ENCODE measurements around the gene MED20. TPM values are rescaled to one million over a fixed set of nuclear protein-coding genes. Genes with fewer than 3 reads are reported as not detected.

Gene MED20
- total RNA-seq, 1 donor from 2014 or later = 28.9 TPM

DNA sequence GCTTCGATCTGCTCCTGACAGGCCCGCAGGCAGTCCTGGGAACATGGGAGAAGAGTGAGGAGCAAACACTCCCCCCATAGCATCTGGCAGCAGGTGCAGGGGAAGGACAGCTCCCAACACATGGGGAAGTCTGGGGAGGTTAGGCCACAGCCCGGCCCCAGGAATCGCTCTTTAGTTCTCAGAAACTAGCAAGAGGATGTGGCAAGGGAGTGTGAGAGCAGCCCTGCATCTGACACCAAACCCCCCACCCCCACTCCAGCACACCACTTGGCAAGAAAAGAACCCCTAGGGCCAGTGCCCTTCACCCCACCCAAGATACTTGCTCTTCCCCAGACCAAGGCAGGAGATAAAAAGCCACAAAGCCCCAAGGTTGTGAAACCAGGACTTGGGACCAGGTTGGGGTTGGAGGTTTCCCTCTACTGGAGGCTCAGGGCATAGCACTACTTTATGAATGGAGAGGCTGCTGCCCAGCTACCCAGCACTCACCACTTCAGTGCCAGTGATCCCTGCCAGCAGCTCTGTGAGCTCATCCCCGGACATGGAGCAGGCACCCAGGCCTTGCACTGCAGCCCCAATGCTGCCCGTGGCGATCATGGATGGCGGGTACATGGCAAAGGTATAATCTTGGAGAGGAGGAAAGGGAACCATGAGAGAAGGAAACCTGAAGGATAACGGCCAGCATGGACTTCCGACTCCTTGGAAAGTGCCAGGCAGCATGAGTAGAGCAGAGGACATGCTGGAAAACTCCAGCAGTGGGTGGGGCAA, 15.3 kb upstream of the MED20 start:
- Mint-ChIP-seq H3K9me3 (ENCODE audit: unreplicated experiment) (no peaks in the 10 kb centered on the region), H3K27me3 (ENCODE audit: low read depth, unreplicated experiment) (no peaks in the 10 kb centered on the region), H3K4me3 (ENCODE audit: unreplicated experiment) (peak overlapping the region; percentile 66), H3K4me1 (ENCODE audit: low read depth, unreplicated experiment) (peaks cover 27% of the 10 kb centered on the region), H3K27ac (ENCODE audit: unreplicated experiment) (no peak overlapping the region), H3K36me3 (ENCODE audit: low read depth, unreplicated experiment) (peaks cover 13% of the 10 kb centered on the region)
- Histone ChIP-seq H3K79me2 (ENCODE audit: insufficient read depth, low read length) (peaks cover 44% of the 10 kb centered on the region), H4K20me1 (ENCODE audit: insufficient read depth, low read length) (peaks cover 81% of the 10 kb centered on the region), H3K9ac (ENCODE audit: low read length) (no peak overlapping the region), H3K36me3 (ENCODE audit: insufficient read depth, low read length) (peaks cover 35% of the 10 kb centered on the region), H3K27ac (ENCODE audit: low read depth, low read length) (no peak overlapping the region), H3K4me3 (ENCODE audit: insufficient read depth, low read depth, low read length) (no peak overlapping the region), H3K4me1 (ENCODE audit: insufficient read depth, low read length) (peaks cover 16% of the 10 kb centered on the region), H3K9me3 (ENCODE audit: insufficient read depth, low read depth, low read length) (no peaks in the 10 kb centered on the region), H3K4me2 (ENCODE audit: low read length) (peak overlapping the region; percentile 36), H3K27me3 (ENCODE audit: insufficient read depth, low read length) (no peaks in the 10 kb centered on the region), H2AFZ (ENCODE audit: low read depth, low read length) (no peak overlapping the region)
- no peak for FAIRE-seq
- DNase-seq (ENCODE audit: low read depth) = peak; percentile 72
- no peak for TF ChIP-seq EZH2 (IDR thresholded peaks at IDR 0.05; ENCODE audit: insufficient read depth, low read length)
- TF ChIP-seq CTCF (IDR thresholded peaks at IDR 0.05; ENCODE audit: insufficient read depth, low read depth, low read length) = peak; percentile 81

DNA sequence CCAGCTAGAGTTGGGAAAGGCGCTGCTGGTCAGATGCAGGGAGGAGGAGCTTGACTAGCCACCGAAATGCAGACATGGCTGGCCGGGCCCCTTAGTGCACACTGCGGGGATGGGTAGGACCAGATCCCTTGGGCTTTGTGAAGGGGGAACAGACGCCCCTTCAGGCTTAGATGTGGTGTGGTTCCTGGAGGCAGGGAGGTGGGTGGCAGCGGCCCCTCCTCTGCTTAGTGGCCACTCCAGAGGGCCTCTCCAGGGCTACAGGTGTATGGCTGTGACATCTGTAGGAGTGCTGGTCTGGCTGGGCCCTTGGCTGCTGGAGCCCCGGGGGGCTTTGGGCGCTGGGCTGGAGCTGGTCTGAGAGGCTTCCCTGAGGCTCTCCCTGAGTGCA, 14.7 kb upstream of the MED20 start:
- Histone ChIP-seq H3K9ac (ENCODE audit: low read length) (no peak overlapping the region), H3K4me2 (ENCODE audit: low read length) (no peak overlapping the region), H3K4me3 (ENCODE audit: insufficient read depth, low read depth, low read length) (no peak overlapping the region), H4K20me1 (ENCODE audit: insufficient read depth, low read length) (peaks cover 87% of the 10 kb centered on the region), H3K27me3 (ENCODE audit: insufficient read depth, low read length) (no peaks in the 10 kb centered on the region), H3K9me3 (ENCODE audit: insufficient read depth, low read depth, low read length) (no peaks in the 10 kb centered on the region), H3K36me3 (ENCODE audit: insufficient read depth, low read length) (peaks cover 41% of the 10 kb centered on the region), H3K4me1 (ENCODE audit: insufficient read depth, low read length) (peaks cover 16% of the 10 kb centered on the region), H2AFZ (ENCODE audit: low read depth, low read length) (no peak overlapping the region), H3K27ac (ENCODE audit: low read depth, low read length) (no peak overlapping the region), H3K79me2 (ENCODE audit: insufficient read depth, low read length) (peaks cover 38% of the 10 kb centered on the region)
- Mint-ChIP-seq H3K27ac (ENCODE audit: unreplicated experiment) (no peak overlapping the region), H3K9me3 (ENCODE audit: unreplicated experiment) (no peaks in the 10 kb centered on the region), H3K4me1 (ENCODE audit: low read depth, unreplicated experiment) (peaks cover 27% of the 10 kb centered on the region), H3K36me3 (ENCODE audit: low read depth, unreplicated experiment) (peaks cover 13% of the 10 kb centered on the region), H3K27me3 (ENCODE audit: low read depth, unreplicated experiment) (no peaks in the 10 kb centered on the region), H3K4me3 (ENCODE audit: unreplicated experiment) (no peak overlapping the region)
- DNase-seq (ENCODE audit: low read depth) (no peak), FAIRE-seq (no peak)
- TF ChIP-seq CTCF (IDR thresholded peaks at IDR 0.05; ENCODE audit: insufficient read depth, low read depth, low read length) (no peak), EZH2 (IDR thresholded peaks at IDR 0.05; ENCODE audit: insufficient read depth, low read length) (no peak)

DNA sequence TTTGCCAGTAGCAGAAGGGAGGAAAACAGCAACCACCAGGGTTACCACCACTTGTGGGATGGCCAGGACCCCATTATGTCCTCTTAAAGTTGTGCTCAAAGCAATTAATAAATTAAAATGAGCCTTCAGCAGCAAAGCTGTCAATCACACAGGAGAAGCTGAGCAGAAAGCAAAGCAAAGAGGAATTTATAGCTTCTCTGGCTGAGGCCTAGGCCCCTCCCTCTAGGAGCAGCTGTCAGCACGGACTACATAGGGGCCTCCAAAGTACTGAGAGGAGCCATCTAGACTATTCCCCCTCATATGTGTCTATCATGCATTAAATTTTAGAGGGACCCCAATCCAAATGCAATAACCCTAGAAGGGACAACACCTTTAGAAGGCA, 14.2 kb upstream of the MED20 start:
- DNase-seq (ENCODE audit: low read depth) (no peak), FAIRE-seq (no peak)
- Histone ChIP-seq H3K9me3 (ENCODE audit: insufficient read depth, low read depth, low read length) (no peaks in the 10 kb centered on the region), H3K27ac (ENCODE audit: low read depth, low read length) (no peak overlapping the region), H4K20me1 (ENCODE audit: insufficient read depth, low read length) (peaks cover 90% of the 10 kb centered on the region), H3K9ac (ENCODE audit: low read length) (no peak overlapping the region), H3K79me2 (ENCODE audit: insufficient read depth, low read length) (peaks cover 33% of the 10 kb centered on the region), H3K4me1 (ENCODE audit: insufficient read depth, low read length) (peaks cover 13% of the 10 kb centered on the region), H3K27me3 (ENCODE audit: insufficient read depth, low read length) (no peaks in the 10 kb centered on the region), H3K4me2 (ENCODE audit: low read length) (no peak overlapping the region), H3K36me3 (ENCODE audit: insufficient read depth, low read length) (peaks cover 46% of the 10 kb centered on the region), H3K4me3 (ENCODE audit: insufficient read depth, low read depth, low read length) (no peak overlapping the region), H2AFZ (ENCODE audit: low read depth, low read length) (no peak overlapping the region)
- no peak for TF ChIP-seq EZH2 (IDR thresholded peaks at IDR 0.05; ENCODE audit: insufficient read depth, low read length)
- no peak for TF ChIP-seq CTCF (IDR thresholded peaks at IDR 0.05; ENCODE audit: insufficient read depth, low read depth, low read length)
- H3K9me3 Mint-ChIP-seq (ENCODE audit: unreplicated experiment) = no peaks in the 10 kb centered on the region
- no peaks in the 10 kb centered on the region for H3K27me3 Mint-ChIP-seq (ENCODE audit: low read depth, unreplicated experiment)
- H3K4me3 Mint-ChIP-seq (ENCODE audit: unreplicated experiment) = no peak overlapping the region
- peaks cover 24% of the 10 kb centered on the region for H3K4me1 Mint-ChIP-seq (ENCODE audit: low read depth, unreplicated experiment)
- H3K36me3 Mint-ChIP-seq (ENCODE audit: low read depth, unreplicated experiment) = peaks cover 13% of the 10 kb centered on the region
- H3K27ac Mint-ChIP-seq (ENCODE audit: unreplicated experiment) = no peak overlapping the region

Measured in astrocyte (in vitro differentiated cells and primary cell).